Heart left ventricle (tissue), 16 donors: Measurements from ENCODE around the gene RUNX3. TPM values are rescaled to one million over a fixed set of nuclear protein-coding genes. Genes with fewer than 3 reads are reported as not detected.

Experiments used
- ATAC-seq, 4 donors: fragments of 200-7000 bp; cut with Tn5 transposase; one replicate each; pipeline ENCODE4 v1.9.1; 2020 to 2022; ENCODE audit warnings: moderate library complexity in 4 of 4, mild to moderate bottlenecking in 3 of 4, moderate number of reproducible peaks in 1 of 4
- DNase-seq, 5 donors: peaks; one replicate each; pipeline ENCODE4 v3.0.0-alpha.2; 2020
- H3K27ac ChIP-seq, 12 donors: fragments of 200-600 bp; sonication (generic) in 4 of 12; one replicate each; pipeline versions ENCODE4 v1.5.0 to v1.8.0; 2016 to 2022; ENCODE audit warnings: mild to moderate bottlenecking in 2 of 12
- H3K27me3 ChIP-seq, 9 donors: fragments of 200-600 bp; sonication (generic) in 2 of 9; one replicate each; pipeline versions ENCODE4 v1.5.1 to v1.8.0; 2016 to 2022; ENCODE audit warnings: mild to moderate bottlenecking in 3 of 9
- H3K36me3 ChIP-seq, 9 donors: fragments of 200-600 bp; sonication (generic) in 2 of 9; one replicate each; pipeline versions ENCODE4 v1.5.0 to v1.8.0; 2018 to 2022; ENCODE audit warnings: mild to moderate bottlenecking in 2 of 9
- H3K4me1 ChIP-seq, 12 donors: fragments of 200-600 bp; sonication (generic) in 4 of 12; one replicate each; pipeline versions ENCODE4 v1.5.0 to v1.8.0; 2016 to 2022; ENCODE audit warnings: mild to moderate bottlenecking in 3 of 12
- H3K4me3 ChIP-seq, 12 donors: fragments of 200-600 bp; sonication (generic) in 4 of 12; one replicate each; pipeline versions ENCODE4 v1.5.0 to v1.8.0; 2017 to 2022; ENCODE audit warnings: mild to moderate bottlenecking in 9 of 12, moderate library complexity in 4 of 12
- H3K9me3 ChIP-seq, 12 donors: fragments of 200-600 bp; sonication (generic) in 4 of 12; one replicate each; pipeline versions ENCODE4 v1.5.0 to v1.8.0; 2016 to 2022; ENCODE audit warnings: mild to moderate bottlenecking in 1 of 12
- POLR2A ChIP-seq, 2 donors: fragments of 450-650 bp; IDR thresholded peaks; one replicate each; pipeline ENCODE4 v1.6.1; 2017; ENCODE audit warnings: antibody characterized with exemption in 2 of 2, mild to moderate bottlenecking in 2 of 2, moderate library complexity in 2 of 2
- WGBS, 4 donors: extraction: QIAGEN DNeasy Blood & Tissue Kit in 2 of 4; methylation state at CpG; one replicate each; pipeline versions ENCODE4 v1.1.5 to v1.1.7; 2013 to 2018; 5-methylcytosine and 5-hydroxymethylcytosine counted together
- intact Hi-C, 10 donors: fragments of 100-400 bp; cut with DNase I; formaldehyde crosslinking; loops; one replicate each; pipeline versions ENCODE4 v1.11.1 to v1.14.2; 2022
- polyA plus RNA-seq, 2 donors: library from polyadenylated mRNA; stranded (reverse); fragments of 200-250 nt; gene quantifications; one replicate each; pipeline ENCODE4 v1.2.3, GENCODE V29; 2013
- total RNA-seq, 9 donors: library from RNA; depleted of rRNA in 2 of 9; stranded (reverse); fragments of >200 nt in 2 of 9; fragmentation: NEBNext Ultra II Directional in 3 of 9; extraction: Animal tissue kit (Norgen Biotek cat#: 25700) in 3 of 9; gene quantifications; one replicate each; pipeline versions ENCODE4 v1.1.0 to v1.2.4, GENCODE V29; 2016 to 2023
- TF ChIP-seq, protein P1 (sequence below), 12 donors: fragments of 200-600 bp; sonication (generic) in 4 of 12; IDR thresholded peaks; one replicate each; pipeline versions ENCODE4 v1.5.0 to v1.8.0; 2018 to 2022; ENCODE audit warnings: antibody characterized with exemption in 12 of 12, mild to moderate bottlenecking in 5 of 12
- donor health status: ischemic (EF 13 %, LVEDD 7.1; RV severe dilation, severe dysfunction).
- donor health status: healthy with polysubstance abuse.
- donor health status: DM: no; HTN: yes; CAD: no.
- donor health status: DM: no; HTN: no; CAD: no.
- donor health status: ischemic (EF 25% LVEDD 6.9; RV normal size, moderate dysfunction).
- donor health status: ischemic (EF 25% LVEDD 5.7; RV mildly dilated, moderate dysfunction).
- donor health status: healthy.
- donor health status: DM: yes; HTN: yes; CAD: no.
- donor health status: ischemic (EF 35%, LVEDD 5.7; RV mildly dilated, moderate dysfunction).
- donor health status: nonischemic (EF 11% LVEDD 7.7; RV severe dilation, severe dysfunction).
- donor health status: DM: yes; HTN: yes; CAD: no.
- donor health status: PGD.
- donor health status: ischemic (EF 29% LVEDD 5.4; RV normal size, mild dysfunction).
- donor health status: nonischemic (EF 23%, LVEDD 6.1; RV moderate dilation, normal function).

Gene RUNX3
- total and polyA plus RNA-seq, 11 donors = 0.21 to 8.7 (median 0.38) TPM

DNA sequence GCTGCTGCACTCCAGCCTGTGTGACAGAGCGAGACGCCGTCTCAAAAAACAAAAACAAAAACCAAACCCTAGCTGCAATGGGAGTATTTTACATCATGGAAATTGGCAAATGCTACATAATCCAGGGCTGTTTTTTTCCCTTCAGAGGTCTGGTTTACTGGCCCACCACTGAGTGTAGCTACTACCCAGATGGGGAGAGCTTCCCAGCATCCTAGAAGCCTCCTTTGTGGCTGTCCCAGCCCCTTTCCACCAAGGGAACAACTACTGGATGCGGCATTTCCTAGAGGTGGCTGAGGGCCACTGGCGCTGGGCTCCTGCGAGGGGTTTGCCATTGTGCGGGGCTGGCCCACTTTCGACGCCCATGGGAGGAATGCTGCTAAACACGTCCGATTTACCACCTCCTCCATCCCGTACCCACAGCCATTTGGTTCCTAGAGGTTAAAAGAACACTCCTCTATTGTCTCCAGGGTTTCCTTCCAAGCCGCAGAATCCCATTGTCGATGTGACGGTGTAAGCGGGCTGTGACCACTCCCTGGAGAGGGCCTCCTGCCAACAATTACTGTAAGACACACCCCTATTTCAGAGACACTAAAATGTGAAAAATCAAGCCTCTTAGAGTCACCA, 55.4 kb downstream of the RUNX3 start:
- DNase-seq = peak in 1 of 5 donors; percentile 41
- WGBS, 4 donors = 57 to 66% (median 60%) methylated on average over 16 of the region's 16 CpGs
- Histone ChIP-seq H3K4me3 (no peak overlapping the region), H3K9me3 (no peaks in the 10 kb centered on the region), H3K27me3 (peaks cover 0 to 23% (median 4%) of the 10 kb centered on the region in 9 donors), H3K4me1 (peaks cover 0 to 20% (median 0%) of the 10 kb centered on the region in 12 donors), H3K27ac (peak overlapping the region in 1 of 12 donors; percentile 14), H3K36me3 (no peaks in the 10 kb centered on the region)
- intact Hi-C loops = no loop called here
- ATAC-seq = peak in 2 of 4 donors; percentile 18 to 61
- TF ChIP-seq, protein P1, sequence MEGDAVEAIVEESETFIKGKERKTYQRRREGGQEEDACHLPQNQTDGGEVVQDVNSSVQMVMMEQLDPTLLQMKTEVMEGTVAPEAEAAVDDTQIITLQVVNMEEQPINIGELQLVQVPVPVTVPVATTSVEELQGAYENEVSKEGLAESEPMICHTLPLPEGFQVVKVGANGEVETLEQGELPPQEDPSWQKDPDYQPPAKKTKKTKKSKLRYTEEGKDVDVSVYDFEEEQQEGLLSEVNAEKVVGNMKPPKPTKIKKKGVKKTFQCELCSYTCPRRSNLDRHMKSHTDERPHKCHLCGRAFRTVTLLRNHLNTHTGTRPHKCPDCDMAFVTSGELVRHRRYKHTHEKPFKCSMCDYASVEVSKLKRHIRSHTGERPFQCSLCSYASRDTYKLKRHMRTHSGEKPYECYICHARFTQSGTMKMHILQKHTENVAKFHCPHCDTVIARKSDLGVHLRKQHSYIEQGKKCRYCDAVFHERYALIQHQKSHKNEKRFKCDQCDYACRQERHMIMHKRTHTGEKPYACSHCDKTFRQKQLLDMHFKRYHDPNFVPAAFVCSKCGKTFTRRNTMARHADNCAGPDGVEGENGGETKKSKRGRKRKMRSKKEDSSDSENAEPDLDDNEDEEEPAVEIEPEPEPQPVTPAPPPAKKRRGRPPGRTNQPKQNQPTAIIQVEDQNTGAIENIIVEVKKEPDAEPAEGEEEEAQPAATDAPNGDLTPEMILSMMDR (IDR thresholded peaks at IDR 0.05) = no peak
- TF ChIP-seq POLR2A (IDR thresholded peaks at IDR 0.05) = no peak

DNA sequence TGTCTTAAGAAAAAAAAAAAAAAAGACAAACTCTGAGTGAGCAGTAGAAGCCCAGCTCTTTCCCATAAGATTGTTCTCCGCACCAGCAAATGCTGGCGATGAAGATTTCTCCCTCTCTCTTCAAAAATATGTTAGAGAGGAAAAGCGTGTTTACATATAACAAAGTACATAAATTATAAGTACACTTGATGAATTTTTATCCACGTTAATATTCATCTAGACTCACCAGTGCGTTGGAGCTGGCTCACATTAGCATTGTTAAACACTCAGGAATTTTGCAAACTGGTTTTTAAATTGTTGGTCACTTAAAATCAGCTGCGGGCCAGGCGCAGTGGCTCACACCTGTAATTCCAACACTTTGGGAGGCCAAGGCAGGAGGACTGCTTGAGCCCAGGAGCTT, 56.0 kb downstream of the RUNX3 start:
- no peak for TF ChIP-seq POLR2A (IDR thresholded peaks at IDR 0.05)
- TF ChIP-seq, protein P1 (IDR thresholded peaks at IDR 0.05) = no peak
- H3K4me3 ChIP-seq = no peak overlapping the region
- 86 to 95% (median 93%) methylated on average over 7 of the region's 7 CpGs for WGBS, 4 donors
- H3K4me1 ChIP-seq = peaks cover 0 to 20% (median 0%) of the 10 kb centered on the region in 12 donors
- H3K27me3 ChIP-seq = peaks cover 0 to 27% (median 4%) of the 10 kb centered on the region in 9 donors
- no peaks in the 10 kb centered on the region for H3K9me3 ChIP-seq
- H3K36me3 ChIP-seq = no peaks in the 10 kb centered on the region
- DNase-seq = no peak
- intact Hi-C loops = no loop called here
- no peak for ATAC-seq
- no peak overlapping the region for H3K27ac ChIP-seq

DNA sequence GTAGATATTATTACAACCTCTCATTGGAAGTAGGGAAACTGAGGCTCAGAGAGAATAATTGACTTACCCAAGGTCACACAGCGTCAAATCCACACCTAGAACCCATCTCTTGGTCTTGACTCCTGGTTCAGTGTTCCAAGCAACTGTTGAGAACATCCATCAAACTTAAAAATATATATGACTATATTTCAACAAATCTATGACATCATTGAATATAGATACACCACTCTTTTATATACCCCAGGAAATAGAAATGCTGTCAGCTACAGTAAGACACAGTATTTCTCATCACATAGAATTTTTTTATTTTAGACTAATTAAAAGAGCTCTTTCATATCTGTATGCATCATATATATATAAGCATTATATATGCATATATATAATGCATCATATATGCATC, 56.9 kb downstream of the RUNX3 start:
- H3K4me1 ChIP-seq = peaks cover 0 to 20% (median 0%) of the 10 kb centered on the region in 12 donors
- H3K36me3 ChIP-seq = no peaks in the 10 kb centered on the region
- H3K4me3 ChIP-seq = no peak overlapping the region
- intact Hi-C loops = no loop called here
- 71 to 88% (median 85%) methylated on average over 1 of the region's 1 CpG for WGBS, 4 donors
- no peak for TF ChIP-seq POLR2A (IDR thresholded peaks at IDR 0.05)
- TF ChIP-seq, protein P1 (IDR thresholded peaks at IDR 0.05) = no peak
- peaks cover 0 to 32% (median 4%) of the 10 kb centered on the region in 9 donors for H3K27me3 ChIP-seq
- ATAC-seq (no peak), DNase-seq (no peak)
- no peak overlapping the region for H3K27ac ChIP-seq
- no peaks in the 10 kb centered on the region for H3K9me3 ChIP-seq

DNA sequence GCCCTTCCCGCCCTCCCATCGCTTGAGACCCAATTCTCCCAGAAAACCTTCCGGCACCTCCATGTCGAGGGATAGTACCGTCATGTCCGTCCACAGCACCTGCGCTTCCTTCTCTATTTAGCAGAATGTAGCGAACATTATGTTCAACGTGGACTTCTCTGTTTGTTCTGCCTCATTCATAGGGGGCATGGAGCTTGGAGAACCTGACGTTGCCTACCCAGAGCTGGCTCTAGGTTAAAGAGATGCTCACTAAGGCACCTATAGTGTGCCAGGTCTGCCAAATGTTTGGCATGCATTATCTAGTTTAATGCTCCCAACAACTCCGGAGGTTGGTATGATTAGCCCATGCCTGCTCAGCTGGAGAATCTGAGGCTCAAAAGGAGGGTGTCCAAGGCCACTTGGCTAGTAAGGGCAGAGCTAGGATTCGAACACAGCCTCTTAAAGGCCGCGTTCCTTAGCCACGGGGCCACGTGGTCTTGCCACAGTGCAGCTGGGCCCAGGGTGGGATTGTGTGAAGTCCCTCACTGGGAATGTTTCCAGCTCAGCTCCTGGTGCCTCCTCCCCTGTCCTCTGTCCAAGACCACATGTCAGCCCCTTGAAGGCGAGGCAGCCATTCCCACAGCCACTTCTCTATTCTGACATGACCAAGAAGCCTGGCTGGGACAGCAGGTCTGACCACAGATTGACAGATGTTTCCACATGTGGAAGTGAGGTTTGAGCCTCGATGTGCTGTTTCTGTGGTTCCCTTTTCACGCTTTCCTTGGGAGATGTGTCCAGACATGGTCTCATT, 57.8 kb downstream of the RUNX3 start:
- TF ChIP-seq, protein P1 (IDR thresholded peaks at IDR 0.05) = no peak
- TF ChIP-seq POLR2A (IDR thresholded peaks at IDR 0.05) = no peak
- Histone ChIP-seq H3K9me3 (no peaks in the 10 kb centered on the region), H3K4me3 (no peak overlapping the region), H3K36me3 (no peaks in the 10 kb centered on the region), H3K4me1 (peaks cover 0 to 20% (median 0%) of the 10 kb centered on the region in 12 donors), H3K27me3 (peaks cover 0 to 41% (median 10%) of the 10 kb centered on the region in 9 donors), H3K27ac (no peak overlapping the region)
- peak in 3 of 5 donors; percentile 27 to 39 (median 27) for DNase-seq
- intact Hi-C loops = no loop called here
- ATAC-seq = peak in 3 of 4 donors; percentile 33 to 63 (median 48)
- WGBS, 4 donors = 83 to 89% (median 87%) methylated on average over 16 to 19 of the region's 19 CpGs
